Progenitor cell of endocrine pancreas (in vitro differentiated cells): ENCODE data around the gene KCNMA1. TPM values are rescaled to one million over a fixed set of nuclear protein-coding genes. Genes with fewer than 3 reads are reported as not detected.

Experiments
- DNase-seq: peaks from one replicate; pipeline ENCODE4 v3.0.0; 2021; ENCODE audit warnings: low spot score; ENCODE audit not compliant: unreplicated experiment
- H3K27ac Mint-ChIP-seq: 2 replicates; pipeline ENCODE4 v1.8.0; 2021; ENCODE audit warnings: mild to moderate bottlenecking, moderate library complexity, mixed read lengths
- H3K27me3 Mint-ChIP-seq: 2 replicates; pipeline ENCODE4 v1.8.0; 2021; ENCODE audit warnings: mixed read lengths
- H3K36me3 Mint-ChIP-seq: 2 replicates; pipeline ENCODE4 v1.8.0; 2022; ENCODE audit warnings: mixed read lengths; ENCODE audit not compliant: insufficient read depth
- H3K4me1 Mint-ChIP-seq: 2 replicates; pipeline ENCODE4 v1.8.0; 2021; ENCODE audit warnings: low read depth, mixed read lengths
- H3K4me3 Mint-ChIP-seq: 2 replicates; pipeline ENCODE4 v1.8.0; 2021; ENCODE audit warnings: low read depth, mild to moderate bottlenecking, moderate library complexity, mixed read lengths
- H3K9me3 Mint-ChIP-seq: 2 replicates; pipeline ENCODE4 v1.8.0; 2021; ENCODE audit warnings: low read depth, mixed read lengths
- total RNA-seq: library from RNA; stranded (reverse); gene quantifications from 2 replicates; pipeline ENCODE4 v1.2.1, GENCODE V29; 2021
- TF ChIP-seq, protein P1 (sequence below): fragments of 200-600 bp; sonication (generic); IDR thresholded peaks from one replicate; pipeline ENCODE4 v1.5.0; 2021; ENCODE audit warnings: antibody characterized with exemption, mild to moderate bottlenecking; ENCODE audit not compliant: unreplicated experiment

Gene KCNMA1
- total RNA-seq, 1 donor from 2014 or later = 5.8 TPM

GRCh38 chr10:77268721-77269120, 368.9 kb downstream of the KCNMA1 start:
- Mint-ChIP-seq H3K9me3 (no peaks in the 10 kb centered on the region), H3K27me3 (peaks cover 39% of the 10 kb centered on the region), H3K36me3 (no peaks in the 10 kb centered on the region), H3K4me3 (no peak overlapping the region), H3K27ac (no peak overlapping the region), H3K4me1 (peaks cover 6% of the 10 kb centered on the region)
- TF ChIP-seq, protein P1, sequence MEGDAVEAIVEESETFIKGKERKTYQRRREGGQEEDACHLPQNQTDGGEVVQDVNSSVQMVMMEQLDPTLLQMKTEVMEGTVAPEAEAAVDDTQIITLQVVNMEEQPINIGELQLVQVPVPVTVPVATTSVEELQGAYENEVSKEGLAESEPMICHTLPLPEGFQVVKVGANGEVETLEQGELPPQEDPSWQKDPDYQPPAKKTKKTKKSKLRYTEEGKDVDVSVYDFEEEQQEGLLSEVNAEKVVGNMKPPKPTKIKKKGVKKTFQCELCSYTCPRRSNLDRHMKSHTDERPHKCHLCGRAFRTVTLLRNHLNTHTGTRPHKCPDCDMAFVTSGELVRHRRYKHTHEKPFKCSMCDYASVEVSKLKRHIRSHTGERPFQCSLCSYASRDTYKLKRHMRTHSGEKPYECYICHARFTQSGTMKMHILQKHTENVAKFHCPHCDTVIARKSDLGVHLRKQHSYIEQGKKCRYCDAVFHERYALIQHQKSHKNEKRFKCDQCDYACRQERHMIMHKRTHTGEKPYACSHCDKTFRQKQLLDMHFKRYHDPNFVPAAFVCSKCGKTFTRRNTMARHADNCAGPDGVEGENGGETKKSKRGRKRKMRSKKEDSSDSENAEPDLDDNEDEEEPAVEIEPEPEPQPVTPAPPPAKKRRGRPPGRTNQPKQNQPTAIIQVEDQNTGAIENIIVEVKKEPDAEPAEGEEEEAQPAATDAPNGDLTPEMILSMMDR = no peak
- no peak for DNase-seq

- Mint-ChIP-seq H3K9me3 (no peaks in the 10 kb centered on the region), H3K27ac (no peak overlapping the region)
These were observed 369.6 kb downstream of the KCNMA1 start for GRCh38 chr10:77267703-77268675.

DNA sequence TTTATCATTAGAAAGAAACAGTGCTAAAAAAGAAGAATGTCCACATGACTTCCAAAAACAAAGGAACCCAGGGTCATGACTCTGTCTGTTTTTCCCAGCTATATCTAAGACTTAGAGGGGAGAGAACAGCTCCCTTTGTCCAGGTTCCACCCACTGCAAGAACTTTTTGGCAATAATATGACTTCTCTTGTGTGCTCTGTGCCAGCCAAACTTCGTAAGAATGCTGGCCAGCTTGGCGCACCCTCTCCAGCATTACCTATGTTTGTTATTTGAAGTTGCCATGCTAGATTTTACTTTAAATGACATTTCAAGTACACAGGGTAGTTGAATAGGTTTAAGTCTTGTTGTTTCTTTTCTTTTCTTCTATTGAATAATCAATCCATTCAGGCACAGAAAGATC, 371.4 kb downstream of the KCNMA1 start:
- TF ChIP-seq, protein P1 = no peak
- Mint-ChIP-seq H3K36me3 (no peaks in the 10 kb centered on the region), H3K27me3 (peaks cover 49% of the 10 kb centered on the region), H3K27ac (no peak overlapping the region), H3K4me1 (peaks cover 2% of the 10 kb centered on the region), H3K4me3 (no peak overlapping the region), H3K9me3 (peaks cover 3% of the 10 kb centered on the region)
- no peak for DNase-seq

More at GRCh38 chr10:77267703-77268675, 369.6 kb downstream of the KCNMA1 start:
- H3K4me3 Mint-ChIP-seq = no peak overlapping the region
- TF ChIP-seq, protein P1 = no peak
- peaks cover 4% of the 10 kb centered on the region for H3K4me1 Mint-ChIP-seq
- peaks cover 43% of the 10 kb centered on the region for H3K27me3 Mint-ChIP-seq
- no peaks in the 10 kb centered on the region for H3K36me3 Mint-ChIP-seq
- no peak for DNase-seq

DNA sequence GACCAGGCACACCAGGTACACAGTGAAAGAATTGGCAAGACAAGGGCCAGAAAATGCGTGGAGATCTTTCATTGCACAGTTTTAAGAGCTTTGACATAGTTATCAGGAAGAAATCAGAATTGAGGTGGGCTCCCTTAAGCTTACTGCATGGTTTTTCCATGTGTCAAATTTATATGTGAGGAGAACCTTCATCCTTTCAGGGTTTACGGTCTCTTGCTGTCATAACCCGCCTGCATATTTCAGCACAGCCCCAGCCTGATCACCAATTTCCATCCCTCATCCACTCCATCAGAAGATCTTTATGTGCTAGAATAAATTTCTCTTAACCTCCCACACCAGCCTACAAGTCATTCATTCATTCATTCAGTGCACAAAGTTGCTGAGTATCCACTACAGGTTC, 373.1 kb downstream of the KCNMA1 start:
- Mint-ChIP-seq H3K9me3 (peaks cover 3% of the 10 kb centered on the region), H3K27ac (no peak overlapping the region), H3K4me1 (peaks cover 2% of the 10 kb centered on the region), H3K27me3 (peaks cover 55% of the 10 kb centered on the region), H3K4me3 (no peak overlapping the region), H3K36me3 (no peaks in the 10 kb centered on the region)
- TF ChIP-seq, protein P1 = no peak
- DNase-seq = no peak

GRCh38 chr10:77264107-77264506, 373.5 kb downstream of the KCNMA1 start:
- no peak for DNase-seq
- TF ChIP-seq, protein P1 = no peak
- peaks cover 3% of the 10 kb centered on the region for H3K9me3 Mint-ChIP-seq
- peaks cover 2% of the 10 kb centered on the region for H3K4me1 Mint-ChIP-seq
- H3K27me3 Mint-ChIP-seq = peaks cover 52% of the 10 kb centered on the region
- no peak overlapping the region for H3K27ac Mint-ChIP-seq
- no peak overlapping the region for H3K4me3 Mint-ChIP-seq
- no peaks in the 10 kb centered on the region for H3K36me3 Mint-ChIP-seq
